Activated CD8-positive, alpha-beta memory T cell treated with anti-CD3 and anti-CD28 coated beads, Interleukin-2, amount 50 U/mL, for 4 hours (primary cell): ENCODE data around the gene CLDN2.
"Not testable (repeated sequence)": the region's sequence is repeated elsewhere in the genome, so short reads cannot be mapped to it uniquely, and the experiment has no call there.

Experiments used
- DNase-seq: peaks from one replicate; pipeline ENCODE4 v3.0.0-alpha.2; 2020

CLDN2 gene, protein sequence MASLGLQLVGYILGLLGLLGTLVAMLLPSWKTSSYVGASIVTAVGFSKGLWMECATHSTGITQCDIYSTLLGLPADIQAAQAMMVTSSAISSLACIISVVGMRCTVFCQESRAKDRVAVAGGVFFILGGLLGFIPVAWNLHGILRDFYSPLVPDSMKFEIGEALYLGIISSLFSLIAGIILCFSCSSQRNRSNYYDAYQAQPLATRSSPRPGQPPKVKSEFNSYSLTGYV

DNA sequence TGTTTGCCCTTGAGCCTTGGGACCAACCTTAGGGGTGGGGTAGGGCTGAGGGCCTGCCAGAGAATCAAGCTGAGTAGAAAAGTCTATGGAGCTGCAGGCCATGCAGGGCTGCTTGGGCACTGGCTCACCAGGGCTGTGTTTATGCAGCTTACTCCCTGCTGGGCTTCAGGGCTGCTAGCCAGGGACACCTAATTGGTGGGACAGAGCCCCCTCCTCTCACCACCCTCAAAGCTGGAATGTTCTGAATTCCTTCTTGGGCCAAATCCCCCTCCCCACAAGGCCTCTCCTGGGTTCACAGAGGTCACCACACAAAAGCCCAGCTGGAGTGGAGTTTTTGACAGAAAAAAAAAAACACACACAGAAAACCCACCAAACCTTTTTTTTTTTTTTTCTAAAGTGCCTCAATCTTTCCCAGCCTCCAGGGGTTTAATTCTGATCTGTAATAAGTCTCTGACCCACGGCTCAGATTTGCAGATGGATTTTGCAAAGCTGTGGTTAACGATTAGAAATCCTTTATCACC is at the start of gene CLDN2:
TSS of gene CLDN2 (plus strand) at position 471 of the 521 bp plus-strand sequence. CDS start 7,827 bp downstream, outside the sequence.
- no peak for DNase-seq

- not testable (repeated sequence) for DNase-seq
Measured at GRCh38 chrX:106872796-106873195, 47.4 kb upstream of the CLDN2 start.

GRCh38 chrX:106874075-106874474 is 46.1 kb upstream of the CLDN2 start:
- DNase-seq: no peak

DNA sequence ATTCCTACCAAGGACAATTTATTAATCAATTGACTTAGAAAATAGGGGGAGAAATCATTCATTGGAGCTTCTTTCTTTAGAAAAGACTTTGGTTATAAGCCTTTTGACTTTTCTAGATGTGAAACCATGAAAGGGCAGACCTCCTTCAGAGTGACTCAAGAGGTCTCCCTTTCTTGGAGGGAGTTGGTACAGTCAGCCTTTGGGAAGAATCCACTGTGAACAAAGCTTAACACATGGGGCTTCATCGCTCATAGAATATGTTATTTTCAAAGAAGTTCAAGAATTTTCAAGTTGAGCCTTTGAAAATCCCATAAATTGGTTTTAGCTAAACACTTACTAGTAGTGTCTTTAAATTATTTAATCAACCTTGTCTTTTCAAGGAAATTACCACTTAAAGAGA is 45.1 kb upstream of the CLDN2 start:
- no peak for DNase-seq

- no peak for DNase-seq
Measured at GRCh38 chrX:106889468-106889867, 30.7 kb upstream of the CLDN2 start.

DNA sequence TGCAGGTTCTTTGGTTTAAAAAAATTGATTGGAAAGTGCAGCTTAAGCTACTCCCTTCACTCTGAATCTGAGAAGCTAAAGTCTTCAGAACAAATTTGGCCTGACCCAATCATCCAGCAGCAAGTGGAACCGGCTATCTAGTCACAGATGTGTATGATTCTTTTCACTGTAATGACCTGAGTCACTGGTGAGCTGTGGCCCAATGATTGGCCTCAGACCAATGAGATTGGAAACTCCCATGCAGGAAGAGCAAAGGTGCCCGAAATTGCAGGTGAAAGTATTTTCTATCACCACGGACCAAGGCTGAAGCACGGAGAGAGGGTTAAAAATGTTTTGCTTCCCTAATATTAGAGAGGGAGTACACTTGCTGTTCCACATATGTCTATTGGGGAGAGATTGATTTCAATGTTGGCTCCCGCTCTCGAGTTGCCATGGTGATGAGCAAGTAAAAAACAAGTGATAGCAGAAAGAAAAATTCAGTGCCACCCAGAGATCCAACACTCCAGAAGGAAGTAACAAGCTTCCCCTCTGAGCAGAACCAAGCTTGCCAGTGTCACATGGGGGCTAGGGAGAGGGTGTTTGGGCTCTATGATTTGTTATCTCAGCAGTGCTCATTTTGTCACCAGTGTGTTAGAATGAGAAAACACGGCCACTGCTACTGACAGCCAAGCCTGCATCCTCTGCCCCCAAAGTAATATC is 28.3 kb upstream of the CLDN2 start:
- no peak for DNase-seq

DNA sequence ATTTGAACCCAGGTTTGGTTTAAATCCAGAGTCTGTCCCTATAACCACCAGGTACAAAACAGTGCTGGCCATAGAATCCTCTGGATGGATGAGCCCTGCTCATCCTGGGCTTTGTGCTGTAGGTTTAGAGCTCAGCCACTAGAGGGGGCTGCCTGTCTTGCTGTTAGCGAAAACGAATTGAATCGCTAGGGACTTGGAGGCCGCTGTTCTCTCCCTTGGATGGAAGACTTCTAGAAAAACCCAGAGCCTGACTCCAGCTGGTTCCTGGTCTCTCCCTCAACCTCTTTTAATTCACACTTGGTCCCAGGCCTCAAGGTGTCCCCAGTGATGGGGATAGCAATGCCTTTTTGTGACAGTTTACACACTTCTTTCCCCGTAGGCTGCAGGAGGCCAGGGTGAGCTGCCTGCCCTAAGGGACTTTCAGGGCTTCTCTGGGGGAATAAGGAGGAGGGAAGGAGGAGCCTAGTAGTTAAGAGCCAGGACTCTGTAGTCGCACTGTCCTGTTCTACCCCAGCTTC is 25.8 kb upstream of the CLDN2 start:
- peak; percentile 40 for DNase-seq

GRCh38 chrX:106894978-106895452 is 25.2 kb upstream of the CLDN2 start:
- DNase-seq: no peak

DNA sequence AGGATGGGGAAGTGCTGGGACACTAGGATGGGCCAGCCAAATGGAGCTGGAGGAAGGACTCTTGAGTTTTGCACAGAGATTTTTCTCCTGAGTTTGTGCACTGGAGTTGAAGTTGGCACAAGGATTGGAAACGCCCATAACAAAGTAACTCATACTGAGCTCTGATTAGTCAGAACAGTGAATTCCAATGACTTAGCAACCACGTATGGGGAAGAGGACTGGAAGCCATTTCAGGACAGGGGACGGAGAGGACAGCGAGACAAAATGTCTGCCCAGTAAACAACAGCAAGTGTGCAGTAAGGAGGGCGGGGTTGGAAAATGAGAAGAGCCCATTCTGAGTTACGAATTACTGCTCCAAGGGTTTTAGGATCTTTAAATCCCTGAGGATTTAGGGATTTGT is 22.9 kb upstream of the CLDN2 start:
- DNase-seq: no peak

- no peak for DNase-seq
Measured at GRCh38 chrX:106898462-106898861, 21.7 kb upstream of the CLDN2 start.

- no peak for DNase-seq
Measured at GRCh38 chrX:106899276-106899675, 20.9 kb upstream of the CLDN2 start.

- no peak for DNase-seq
Measured at GRCh38 chrX:106899841-106900240, 20.4 kb upstream of the CLDN2 start.

- no peak for DNase-seq
Measured at GRCh38 chrX:106901341-106901740, 18.9 kb upstream of the CLDN2 start.

- DNase-seq: no peak
Measured at GRCh38 chrX:106901781-106902219, 18.4 kb upstream of the CLDN2 start.

GRCh38 chrX:106902684-106903083 is 17.5 kb upstream of the CLDN2 start:
- DNase-seq: no peak

- DNase-seq: no peak
Measured at GRCh38 chrX:106903291-106903824, 16.8 kb upstream of the CLDN2 start, which contains the start of gene RIPPLY1. Gene RIPPLY1, minus strand, starts transcription at chrX:106903341. Its CDS starts 54 bp downstream, at chrX:106903287.

DNA sequence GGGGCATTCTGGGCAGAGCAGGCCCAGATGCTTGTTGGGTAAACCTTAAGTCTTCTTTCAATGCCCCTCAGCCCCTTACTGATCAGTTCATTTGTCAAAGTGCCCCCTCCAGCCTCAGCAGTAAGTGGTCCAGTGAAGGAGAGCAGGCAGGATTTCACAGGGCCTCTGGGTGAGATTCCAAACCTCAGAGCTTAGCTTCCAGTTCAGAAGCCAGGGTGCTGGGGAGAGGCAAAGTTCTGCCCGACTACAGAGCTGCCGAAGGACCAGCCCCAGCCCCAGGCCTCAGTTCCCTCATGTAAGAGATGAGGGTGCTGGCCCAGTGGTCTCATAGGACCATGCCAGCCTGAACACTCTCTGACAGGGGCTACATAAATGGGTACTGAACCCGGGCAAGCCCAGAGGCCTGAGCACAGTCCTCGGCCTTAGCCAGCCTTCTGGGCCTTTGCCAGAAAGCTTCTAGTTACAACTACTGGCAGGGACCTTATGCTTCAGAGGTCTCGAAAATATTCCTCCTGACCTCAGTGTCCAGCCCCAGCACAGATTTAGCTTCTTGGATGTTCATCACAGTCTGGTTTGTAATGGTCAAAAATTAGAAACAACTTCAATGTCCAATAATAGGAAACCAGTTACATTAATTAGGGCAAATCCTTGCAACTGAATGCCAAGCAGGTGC is 16.2 kb upstream of the CLDN2 start:
- DNase-seq: no peak

DNA sequence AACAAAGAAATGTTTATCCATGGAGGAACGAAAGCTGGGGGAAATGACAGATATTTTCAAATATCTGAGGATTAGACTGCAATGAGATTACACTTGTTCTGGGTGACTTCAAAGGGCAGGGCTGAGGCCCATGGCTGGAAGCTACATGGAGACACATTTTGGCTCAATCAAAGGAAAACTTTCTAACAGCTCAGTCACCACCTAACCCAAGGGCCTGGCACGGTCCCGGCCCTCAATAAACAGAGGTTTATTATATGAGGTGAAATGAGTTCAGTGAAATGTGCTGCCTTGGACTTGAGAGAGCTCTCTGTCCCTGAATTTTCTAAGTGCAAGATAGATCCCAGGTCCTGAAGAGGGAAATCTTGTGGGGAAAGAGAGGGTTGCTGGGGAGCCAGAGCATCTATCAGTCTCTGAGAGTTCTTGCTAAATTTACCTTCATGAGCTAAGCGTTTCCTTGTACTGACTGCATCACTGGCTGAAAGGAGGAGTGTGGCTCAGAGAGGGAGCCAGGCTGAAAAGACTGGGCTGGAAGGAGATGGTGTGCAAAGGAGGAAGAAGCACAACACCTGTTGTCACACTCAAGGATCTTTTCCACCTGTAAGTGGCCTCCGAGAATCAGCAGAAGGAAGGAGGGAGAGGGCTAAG is 15.0 kb upstream of the CLDN2 start:
- DNase-seq: no peak

- DNase-seq: no peak
Measured at GRCh38 chrX:106906361-106906760, 13.8 kb upstream of the CLDN2 start.

DNA sequence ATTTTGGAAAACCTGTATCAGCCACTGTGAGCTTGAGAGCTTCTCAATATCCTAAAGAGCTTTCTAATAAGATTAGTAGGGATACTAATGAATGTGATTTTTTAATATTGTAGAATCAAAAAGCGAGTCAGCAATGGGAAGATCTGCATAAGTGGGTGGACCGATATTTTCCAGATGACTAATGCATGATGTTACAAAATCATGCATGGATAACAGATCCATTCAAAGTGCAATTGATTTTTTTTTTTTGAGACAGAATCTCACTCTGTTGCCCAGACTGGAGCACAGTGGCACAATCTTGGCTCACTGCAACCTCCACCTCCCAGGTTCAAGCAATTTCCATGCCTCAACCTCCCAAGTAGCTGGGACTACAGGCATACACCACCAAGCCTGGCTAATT is 7.3 kb upstream of the CLDN2 start:
- no peak for DNase-seq

DNA sequence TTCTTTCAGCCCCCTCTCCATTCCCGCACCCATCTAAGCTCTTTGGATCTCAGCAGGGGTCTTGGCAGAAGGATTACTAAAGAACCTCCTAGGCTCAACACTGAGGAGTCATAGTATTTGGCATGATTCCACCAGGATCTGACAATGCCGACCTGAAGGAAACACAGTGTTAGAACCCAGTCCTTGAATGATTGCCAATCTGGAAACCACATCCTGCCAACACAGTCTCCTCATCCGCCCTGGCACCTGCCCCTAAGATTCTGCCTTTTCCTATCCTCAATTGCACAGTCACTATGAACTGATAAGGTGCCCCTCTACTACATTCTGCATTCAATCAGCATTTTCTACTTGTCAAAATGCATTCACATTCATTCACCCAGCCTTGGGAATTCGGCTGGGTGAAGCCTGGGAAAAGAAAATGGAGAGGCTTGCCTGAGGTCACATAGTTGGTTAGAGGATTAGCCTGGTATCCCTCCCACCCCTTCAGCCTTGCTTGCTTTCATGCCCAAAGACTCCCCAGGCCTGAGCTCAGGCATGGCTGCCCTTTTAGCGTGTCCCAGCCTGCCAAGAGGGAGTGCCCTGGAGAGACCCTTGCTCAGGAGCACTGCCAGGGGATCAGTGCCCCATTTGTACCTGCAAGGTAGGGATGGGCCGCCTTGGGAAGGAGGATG is 2.2 kb upstream of the CLDN2 start:
- no peak for DNase-seq

DNA sequence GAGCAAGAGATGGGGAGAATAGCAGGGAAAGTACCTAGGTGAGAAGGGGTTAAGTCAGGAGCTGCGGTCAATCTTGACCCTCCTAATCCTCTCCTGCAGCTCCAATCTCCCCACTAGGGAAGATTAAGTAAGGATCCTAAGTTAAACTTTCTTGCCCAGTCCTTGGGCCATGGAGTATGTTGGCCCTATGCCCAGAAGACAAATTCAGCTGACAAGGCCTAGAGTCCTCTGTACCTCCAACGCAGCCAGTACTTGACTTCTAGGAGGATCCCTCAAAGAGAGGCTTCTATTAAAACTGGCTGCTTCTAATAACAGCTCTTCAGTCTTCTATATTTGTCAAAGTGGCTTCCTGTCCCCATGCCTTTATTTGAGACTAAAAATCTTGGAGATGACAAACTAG is 1.4 kb downstream of the CLDN2 start:
- no peak for DNase-seq
